GM04504 (cell line): Measurements from ENCODE around the gene SETD5.

Experiments
- DNase-seq: peaks from one replicate; pipeline ENCODE4 v3.0.0-alpha.2; 2012; ENCODE audit warnings: low read depth

SETD5 gene

GRCh38 chr3:9397332-9397905, at the start of gene SETD5:
Gene SETD5 (plus strand): TSS chr3:9397615. CDS start chr3:9428939, 31,324 bp downstream.
- DNase-seq: peak; percentile 93

- peak; percentile 60 for DNase-seq
Observed at GRCh38 chr3:9347887-9348286, 49.5 kb upstream of the SETD5 start.

- peak; percentile 79 for DNase-seq
Observed at GRCh38 chr3:9349321-9350117, 47.9 kb upstream of the SETD5 start.

GRCh38 chr3:9351709-9352126, 45.7 kb upstream of the SETD5 start:
- DNase-seq: no peak

GRCh38 chr3:9352917-9353752, 44.3 kb upstream of the SETD5 start:
- DNase-seq: peak; percentile 36

- DNase-seq: no peak
Observed at GRCh38 chr3:9361691-9362388, 35.6 kb upstream of the SETD5 start.

- DNase-seq: peak; percentile 76
Observed at GRCh38 chr3:9362731-9363530, 34.5 kb upstream of the SETD5 start, which contains the start of gene THUMPD3. Gene THUMPD3 (plus strand): TSS chr3:9363054. CDS start chr3:9365069, 2,015 bp downstream.

GRCh38 chr3:9369508-9369907, 27.9 kb upstream of the SETD5 start:
- DNase-seq: no peak

- no peak for DNase-seq
Observed at GRCh38 chr3:9373465-9373864, 23.9 kb upstream of the SETD5 start.

GRCh38 chr3:9377981-9378380, 19.4 kb upstream of the SETD5 start:
- DNase-seq: no peak

- DNase-seq: no peak
Observed at GRCh38 chr3:9379327-9379726, 18.1 kb upstream of the SETD5 start.

GRCh38 chr3:9380014-9380413, 17.4 kb upstream of the SETD5 start:
- DNase-seq: no peak

- no peak for DNase-seq
Observed at GRCh38 chr3:9384141-9384828, 13.1 kb upstream of the SETD5 start.

GRCh38 chr3:9385187-9386077, 12.0 kb upstream of the SETD5 start:
- no peak for DNase-seq

GRCh38 chr3:9386078-9386459, 11.3 kb upstream of the SETD5 start:
- no peak for DNase-seq

GRCh38 chr3:9386501-9387321, 10.7 kb upstream of the SETD5 start:
- DNase-seq: no peak

- no peak for DNase-seq
Observed at GRCh38 chr3:9387322-9387655, 10.1 kb upstream of the SETD5 start.

GRCh38 chr3:9388142-9388541, 9.3 kb upstream of the SETD5 start:
- DNase-seq: no peak
